Activated CD8-positive, alpha-beta T cell treated with anti-CD3 and anti-CD28 coated beads for 36 hours (primary cell): ENCODE measurements around the gene MYO15B. TPM values are rescaled to one million over a fixed set of nuclear protein-coding genes. Genes with fewer than 3 reads are reported as not detected.

ENCODE experiments used
- ATAC-seq: fragments of 200-7000 bp; cut with Tn5 transposase; one replicate; pipeline ENCODE4 v1.10.0; 2021; ENCODE audit warnings: mild to moderate bottlenecking, moderate library complexity
- CTCF ChIA-PET: fragments of 350-600 bp; sonication (Branson Sonifier 250); formaldehyde crosslinking; loops from one replicate; lab custom pipeline; 2021; ENCODE audit warnings: antibody characterized with exemption; lab: Charles Lee
- POLR2A ChIA-PET: fragments of 350-600 bp; sonication (Branson Sonifier 250); formaldehyde crosslinking; loops from one replicate; lab custom pipeline; 2021; ENCODE audit warnings: antibody characterized with exemption; lab: Charles Lee
- DNase-seq: peaks from one replicate; pipeline ENCODE4 v3.0.0-alpha.2; 2020
- H3K27ac Mint-ChIP-seq: one replicate; pipeline ENCODE4 v1.8.0; 2021; ENCODE audit warnings: mild to moderate bottlenecking, mixed read lengths
- H3K27me3 Mint-ChIP-seq: one replicate; pipeline ENCODE4 v1.8.0; 2021; ENCODE audit warnings: mixed read lengths
- H3K36me3 Mint-ChIP-seq: one replicate; pipeline ENCODE4 v1.8.0; 2021; ENCODE audit warnings: low read depth, mixed read lengths
- H3K4me1 Mint-ChIP-seq: one replicate; pipeline ENCODE4 v1.8.0; 2021; ENCODE audit warnings: low read depth, mixed read lengths
- H3K4me3 Mint-ChIP-seq: one replicate; pipeline ENCODE4 v1.8.0; 2021; ENCODE audit warnings: mild to moderate bottlenecking, moderate library complexity, mixed read lengths
- H3K9me3 Mint-ChIP-seq: one replicate; pipeline ENCODE4 v1.8.0; 2021; ENCODE audit warnings: mixed read lengths
- CTCF ChIP-seq: fragments of 200-600 bp; IDR thresholded peaks from one replicate; pipeline ENCODE4 v1.8.0; 2022; ENCODE audit warnings: antibody characterized with exemption, mild to moderate bottlenecking
- intact Hi-C: fragments of 100-400 bp; cut with micrococcal nuclease; formaldehyde crosslinking; loops from one replicate; pipeline ENCODE4 v1.10.0; 2022
- total RNA-seq, 2 experiments: library from RNA; stranded (reverse); gene quantifications; one replicate each; pipeline ENCODE4 v1.2.3, GENCODE V29; 2021

MYO15B gene
- total RNA-seq, 2 experiments from 2014 or later: 24.9 to 28.7 TPM

- H3K36me3 Mint-ChIP-seq: no peaks in the 10 kb centered on the region
- H3K4me3 Mint-ChIP-seq: no peak overlapping the region
- ChIA-PET CTCF (interaction anchor here (1.3 to 12.2 kb wide), 4 partner anchors 13 to 109 kb away, joined by 5 to 280 read pairs (median 8); no protein-coding TSS in a partner anchor), POLR2A (no interaction called here)
- ATAC-seq: no peak
- H3K4me1 Mint-ChIP-seq: peaks cover 3% of the 10 kb centered on the region
- no peaks in the 10 kb centered on the region for H3K9me3 Mint-ChIP-seq
- intact Hi-C loops: no loop called here
- TF ChIP-seq CTCF: no peak
- H3K27me3 Mint-ChIP-seq: no peaks in the 10 kb centered on the region
- DNase-seq: no peak
- H3K27ac Mint-ChIP-seq: no peak overlapping the region
Measured at GRCh38 chr17:75638893-75639292, 51.3 kb downstream of the MYO15B start.

GRCh38 chr17:75639327-75639726 is 51.7 kb downstream of the MYO15B start:
- H3K27ac Mint-ChIP-seq: no peak overlapping the region
- DNase-seq (no peak), ATAC-seq (no peak)
- no peaks in the 10 kb centered on the region for H3K9me3 Mint-ChIP-seq
- H3K4me3 Mint-ChIP-seq: no peak overlapping the region
- CTCF ChIA-PET: interaction anchor here (1.3 to 12.2 kb wide), 2 partner anchors 17 to 109 kb away, joined by 5 to 280 read pairs; no protein-coding TSS in a partner anchor
- H3K36me3 Mint-ChIP-seq: no peaks in the 10 kb centered on the region
- no peaks in the 10 kb centered on the region for H3K27me3 Mint-ChIP-seq
- POLR2A ChIA-PET: no interaction called here
- intact Hi-C loops: no loop called here
- no peak for TF ChIP-seq CTCF
- H3K4me1 Mint-ChIP-seq: no peaks in the 10 kb centered on the region

GRCh38 chr17:75639771-75640555 is 52.4 kb downstream of the MYO15B start:
- no peak for TF ChIP-seq CTCF
- no peaks in the 10 kb centered on the region for H3K9me3 Mint-ChIP-seq
- no peak for ATAC-seq
- no peak overlapping the region for H3K4me3 Mint-ChIP-seq
- no peaks in the 10 kb centered on the region for H3K27me3 Mint-ChIP-seq
- no peak overlapping the region for H3K27ac Mint-ChIP-seq
- no peak for DNase-seq
- intact Hi-C loops: no loop called here
- H3K36me3 Mint-ChIP-seq: no peaks in the 10 kb centered on the region
- H3K4me1 Mint-ChIP-seq: no peaks in the 10 kb centered on the region
- ChIA-PET POLR2A (no interaction called here), CTCF (interaction anchor here (1.4 to 12.2 kb wide), 2 partner anchors 12 to 108 kb away, joined by 4 to 280 read pairs; no protein-coding TSS in a partner anchor)

GRCh38 chr17:75640556-75641119 is 53.0 kb downstream of the MYO15B start:
- CTCF ChIA-PET: interaction anchor here (1.3 to 6.8 kb wide), 4 partner anchors 7 to 108 kb away, joined by 3 to 46 read pairs (median 14); partner anchors contain the start of gene SMIM5
- H3K27me3 Mint-ChIP-seq: no peaks in the 10 kb centered on the region
- POLR2A ChIA-PET: interaction anchor here (1.9 kb wide), 1 partner anchor 31 kb away, joined by 4 read pairs; no protein-coding TSS in a partner anchor
- H3K4me1 Mint-ChIP-seq: no peaks in the 10 kb centered on the region
- ATAC-seq: no peak
- TF ChIP-seq CTCF: no peak
- no peaks in the 10 kb centered on the region for H3K9me3 Mint-ChIP-seq
- DNase-seq: no peak
- no peaks in the 10 kb centered on the region for H3K36me3 Mint-ChIP-seq
- no peak overlapping the region for H3K4me3 Mint-ChIP-seq
- H3K27ac Mint-ChIP-seq: no peak overlapping the region
- intact Hi-C loops: no loop called here

- H3K27ac Mint-ChIP-seq: no peak overlapping the region
- intact Hi-C loops: no loop called here
- DNase-seq: no peak
- no peak for ATAC-seq
- no peaks in the 10 kb centered on the region for H3K9me3 Mint-ChIP-seq
- TF ChIP-seq CTCF: no peak
- no peaks in the 10 kb centered on the region for H3K27me3 Mint-ChIP-seq
- H3K36me3 Mint-ChIP-seq: no peaks in the 10 kb centered on the region
- ChIA-PET POLR2A (interaction anchor here (1.9 kb wide), 1 partner anchor 31 kb away, joined by 4 read pairs; no protein-coding TSS in a partner anchor), CTCF (interaction anchor here (0.8 to 6.8 kb wide), 5 partner anchors 8 to 108 kb away, joined by 3 to 46 read pairs (median 4); partner anchors contain the start of genes RECQL5, SAP30BP and SMIM5)
- no peak overlapping the region for H3K4me3 Mint-ChIP-seq
- H3K4me1 Mint-ChIP-seq: peaks cover 4% of the 10 kb centered on the region
Measured at GRCh38 chr17:75641343-75641742, 53.7 kb downstream of the MYO15B start.
